ENCODE data around the gene GAREM1. TPM values are rescaled to one million over a fixed set of nuclear protein-coding genes. Genes with fewer than 3 reads are reported as not detected.

Gene GAREM1
- total RNA-seq, 4 donors from 2014 or later: 10.8 to 32.5 (median 18.3) TPM

GRCh38 chr18:32446780-32447179 is 23.9 kb downstream of the GAREM1 start:
- H3K27ac ChIP-seq: no peak overlapping the region
- no peak for DNase-seq
- intact Hi-C loops (cut with DNase I): no loop called here
- H3K27me3 ChIP-seq: no peaks in the 10 kb centered on the region
- peaks cover 0 to 19% (median 3%) of the 10 kb centered on the region in 3 donors for H3K4me1 ChIP-seq
- no peak for TF ChIP-seq POLR2A (IDR thresholded peaks at IDR 0.05)
- no peak for TF ChIP-seq CTCF (IDR thresholded peaks at IDR 0.05)
- H3K36me3 ChIP-seq: no peaks in the 10 kb centered on the region
- 69 to 71% methylated on average over 3 of the region's 3 CpGs for WGBS, 2 donors
- no peak overlapping the region for H3K4me3 ChIP-seq
- no peaks in the 10 kb centered on the region for H3K9me3 ChIP-seq

- Histone ChIP-seq H3K4me3 (no peak overlapping the region), H3K36me3 (no peaks in the 10 kb centered on the region), H3K4me1 (peaks cover 0 to 12% (median 3%) of the 10 kb centered on the region in 3 donors), H3K27ac (no peak overlapping the region), H3K9me3 (no peaks in the 10 kb centered on the region), H3K27me3 (no peaks in the 10 kb centered on the region)
- 92 to 95% methylated on average over 1 of the region's 1 CpG for WGBS, 2 donors
- TF ChIP-seq CTCF (IDR thresholded peaks at IDR 0.05) (no peak), POLR2A (IDR thresholded peaks at IDR 0.05) (no peak)
- DNase-seq: no peak
- intact Hi-C loops (cut with DNase I): no loop called here
These were observed 24.8 kb downstream of the GAREM1 start for GRCh38 chr18:32445846-32446245.

GRCh38 chr18:32443706-32444215 is 26.9 kb downstream of the GAREM1 start:
- no peak for TF ChIP-seq POLR2A (IDR thresholded peaks at IDR 0.05)
- TF ChIP-seq CTCF (IDR thresholded peaks at IDR 0.05): no peak
- Histone ChIP-seq H3K4me1 (no peaks in the 10 kb centered on the region), H3K36me3 (no peaks in the 10 kb centered on the region), H3K9me3 (no peaks in the 10 kb centered on the region), H3K4me3 (no peak overlapping the region), H3K27me3 (no peaks in the 10 kb centered on the region), H3K27ac (no peak overlapping the region)
- 88 to 90% methylated on average over 5 of the region's 5 CpGs for WGBS, 2 donors
- intact Hi-C loops (cut with DNase I): no loop called here
- DNase-seq: no peak

- intact Hi-C loops (cut with DNase I): no loop called here
- 74 to 88% methylated on average over 2 of the region's 2 CpGs for WGBS, 2 donors
- no peaks in the 10 kb centered on the region for H3K27me3 ChIP-seq
These were observed 27.5 kb downstream of the GAREM1 start for GRCh38 chr18:32443033-32443705.

More at GRCh38 chr18:32443033-32443705, 27.5 kb downstream of the GAREM1 start:
- no peak overlapping the region for H3K27ac ChIP-seq
- no peak for DNase-seq
- H3K9me3 ChIP-seq: no peaks in the 10 kb centered on the region
- H3K4me3 ChIP-seq: no peak overlapping the region
- no peak for TF ChIP-seq POLR2A (IDR thresholded peaks at IDR 0.05)
- no peak for TF ChIP-seq CTCF (IDR thresholded peaks at IDR 0.05)
- peaks cover 0 to 5% (median 0%) of the 10 kb centered on the region in 3 donors for H3K4me1 ChIP-seq
- H3K36me3 ChIP-seq: no peaks in the 10 kb centered on the region
